K562 (cell line): ENCODE data around the gene GNAQ.

Experiments
- BDP1 ChIP-seq: IDR thresholded peaks from 3 replicates; pipeline ENCODE4 v1.6.1; 2011; ENCODE audit not compliant: insufficient read length, insufficient read depth
- CBX8 ChIP-seq: fragments of 200-600 bp; sonication (generic); IDR thresholded peaks from 2 replicates; pipeline ENCODE4 v1.6.1; 2012; ENCODE audit warnings: borderline replicate concordance, mixed run types, low read depth, mild to moderate bottlenecking, moderate library complexity, mixed read lengths, low read length, control low read depth, inconsistent platforms; ENCODE audit not compliant: poor library complexity, severe bottlenecking; ENCODE audit errors: extremely low read depth
- ELF2 ChIP-seq: fragments of 250-450 bp; sonication (Bioruptor Pico); IDR thresholded peaks from 2 replicates; pipeline ENCODE4 v1.5.0; 2021; ENCODE audit warnings: mild to moderate bottlenecking
- GABPA ChIP-seq: fragments of 200-800 bp; sonication (Bioruptor generic); conservative IDR thresholded peaks from 2 replicates; pipeline ENCODE4 v1.6.1; 2016; ENCODE audit warnings: low read depth, missing genetic modification characterization, missing compliant biosample characterization
- HNRNPH1 ChIP-seq: fragments of 200-400 bp; formaldehyde crosslinking; optimal IDR thresholded peaks from 2 replicates; pipeline ENCODE3; 2017; ENCODE audit warnings: low read depth, mild to moderate bottlenecking, low read length, moderate library complexity
- PTRF ChIP-seq: fragments of 450-650 bp; IDR thresholded peaks from 2 replicates; pipeline ENCODE4 v1.6.1; 2016; ENCODE audit warnings: mild to moderate bottlenecking, missing genetic modification characterization, missing compliant biosample characterization
- RCOR1 ChIP-seq, 2 experiments: IDR thresholded peaks; 2 replicates each; pipeline ENCODE4 v1.6.1; 2012; ENCODE audit warnings: low read depth in 2 of 2, low read length in 2 of 2, borderline replicate concordance in 1 of 2, improper control_type of control experiment in 1 of 2
- ZNF512 ChIP-seq: IDR thresholded peaks from 2 replicates; pipeline ENCODE4 v1.6.1; 2016; ENCODE audit warnings: missing genetic modification characterization, missing compliant biosample characterization
- ZNF707 ChIP-seq: fragments of 250-450 bp; sonication (Bioruptor Pico); conservative IDR thresholded peaks from 2 replicates; pipeline ENCODE4 v1.8.0; 2022; ENCODE audit warnings: inconsistent platforms, mild to moderate bottlenecking, moderate library complexity
- TF ChIP-seq, protein P1 (sequence below): fragments of 450-650 bp; formaldehyde crosslinking; IDR thresholded peaks from 2 replicates; pipeline ENCODE4 v1.4.0; 2020; ENCODE audit warnings: mild to moderate bottlenecking
- TF ChIP-seq, protein P2 (sequence below), 2 experiments: fragments of 200-800 bp in 1 of 2; sonication (Bioruptor generic) in 1 of 2; sonication (generic) in 1 of 2; formaldehyde crosslinking in 1 of 2; IDR thresholded peaks in 1 of 2; conservative IDR thresholded peaks in 1 of 2; 2 replicates each; pipeline versions ENCODE4 v1.5.0 to v1.6.1; 2016 to 2020; ENCODE audit warnings: missing compliant biosample characterization in 1 of 2, missing genetic modification characterization in 1 of 2, missing genetic modification reagents in 1 of 2

DNA sequence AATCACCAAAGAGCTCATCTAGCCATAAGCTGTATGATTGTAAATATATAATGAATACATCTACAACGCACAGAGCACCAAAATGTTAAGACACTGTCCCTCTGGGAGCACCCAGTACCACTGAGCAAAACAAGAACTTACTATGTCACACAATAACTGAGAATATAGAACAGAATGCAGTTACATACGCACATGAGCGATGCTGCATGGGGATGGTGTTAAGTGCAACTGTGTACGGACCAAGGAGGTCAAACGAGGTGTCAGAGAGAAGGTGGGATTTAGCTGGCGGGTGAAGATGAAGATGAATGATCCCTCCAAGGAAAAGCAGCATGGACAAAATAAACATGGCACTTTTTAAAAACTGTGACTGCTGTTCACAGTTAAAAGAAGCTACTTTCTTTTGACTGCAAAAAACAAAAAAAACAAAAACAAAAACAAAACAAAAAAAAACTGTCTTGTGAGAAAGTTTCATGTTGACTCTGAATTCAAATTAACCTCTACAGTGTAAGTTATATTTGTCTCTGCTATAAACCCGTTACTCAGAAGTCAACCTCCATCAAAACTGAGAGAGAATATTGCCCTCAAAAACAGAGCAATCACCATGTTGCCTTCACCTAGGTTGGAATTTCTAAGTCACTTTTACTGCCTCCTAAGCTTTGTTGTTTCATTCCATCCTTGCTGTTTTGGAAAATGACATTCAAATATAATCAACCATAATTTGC lies 213.9 kb downstream of the GNAQ start:
- TF ChIP-seq ZNF512 (tag) (no peak), HNRNPH1 (no peak), RCOR1 (IDR thresholded peaks at IDR 0.05; ENCODE audit: borderline replicate concordance in 1 of 2, low read depth in 2 of 2, low read length in 2 of 2) (no peak), CBX8 (no peak), ZNF707 (CRISPR knock-in tag) (no peak), GABPA (no peak), PTRF (tag) (no peak), ELF2 (no peak), BDP1 (no peak)
- TF ChIP-seq, protein P1, sequence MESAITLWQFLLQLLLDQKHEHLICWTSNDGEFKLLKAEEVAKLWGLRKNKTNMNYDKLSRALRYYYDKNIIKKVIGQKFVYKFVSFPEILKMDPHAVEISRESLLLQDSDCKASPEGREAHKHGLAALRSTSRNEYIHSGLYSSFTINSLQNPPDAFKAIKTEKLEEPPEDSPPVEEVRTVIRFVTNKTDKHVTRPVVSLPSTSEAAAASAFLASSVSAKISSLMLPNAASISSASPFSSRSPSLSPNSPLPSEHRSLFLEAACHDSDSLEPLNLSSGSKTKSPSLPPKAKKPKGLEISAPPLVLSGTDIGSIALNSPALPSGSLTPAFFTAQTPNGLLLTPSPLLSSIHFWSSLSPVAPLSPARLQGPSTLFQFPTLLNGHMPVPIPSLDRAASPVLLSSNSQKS (CRISPR knock-in tag) = no peak
- TF ChIP-seq, protein P2, sequence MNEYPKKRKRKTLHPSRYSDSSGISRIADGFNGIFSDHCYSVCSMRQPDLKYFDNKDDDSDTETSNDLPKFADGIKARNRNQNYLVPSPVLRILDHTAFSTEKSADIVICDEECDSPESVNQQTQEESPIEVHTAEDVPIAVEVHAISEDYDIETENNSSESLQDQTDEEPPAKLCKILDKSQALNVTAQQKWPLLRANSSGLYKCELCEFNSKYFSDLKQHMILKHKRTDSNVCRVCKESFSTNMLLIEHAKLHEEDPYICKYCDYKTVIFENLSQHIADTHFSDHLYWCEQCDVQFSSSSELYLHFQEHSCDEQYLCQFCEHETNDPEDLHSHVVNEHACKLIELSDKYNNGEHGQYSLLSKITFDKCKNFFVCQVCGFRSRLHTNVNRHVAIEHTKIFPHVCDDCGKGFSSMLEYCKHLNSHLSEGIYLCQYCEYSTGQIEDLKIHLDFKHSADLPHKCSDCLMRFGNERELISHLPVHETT (CRISPR knock-in tag; conservative IDR thresholded peaks at IDR 0.05 in 1 of 2, IDR thresholded peaks at IDR 0.05 in 1 of 2) = no peak
